GM20000 (cell line): Measurements from ENCODE around the gene FAH.

Experiments
- DNase-seq: peaks from one replicate; pipeline ENCODE4 v3.0.0; 2012; ENCODE audit warnings: low spot score
- CTCF ChIP-seq: IDR thresholded peaks from 2 replicates; pipeline ENCODE4 v1.5.1; 2012; ENCODE audit warnings: mild to moderate bottlenecking, control low read depth; ENCODE audit errors: extremely low read depth, missing control alignments

Gene FAH

GRCh38 chr15:80204231-80204630 is 51.4 kb downstream of the FAH start:
- no peak for TF ChIP-seq CTCF
- DNase-seq: no peak

GRCh38 chr15:80207887-80208286 is 55.1 kb downstream of the FAH start:
- no peak for DNase-seq
- no peak for TF ChIP-seq CTCF

- TF ChIP-seq CTCF: no peak
- DNase-seq: no peak
These were observed 56.2 kb downstream of the FAH start for GRCh38 chr15:80208758-80209734.

- peak; percentile 34 for DNase-seq
- no peak for TF ChIP-seq CTCF
These were observed 58.1 kb downstream of the FAH start for GRCh38 chr15:80210611-80211573.

- TF ChIP-seq CTCF: no peak
- no peak for DNase-seq
These were observed 59.2 kb downstream of the FAH start for GRCh38 chr15:80211976-80212375.

GRCh38 chr15:80214910-80215309 is 62.1 kb downstream of the FAH start:
- no peak for TF ChIP-seq CTCF
- no peak for DNase-seq
